IMR-90 (cell line): ENCODE measurements around the gene KLHL30. TPM values are rescaled to one million over a fixed set of nuclear protein-coding genes. Genes with fewer than 3 reads are reported as not detected.

Experiments
- ATAC-seq: fragments of 200-7000 bp; cut with Tn5 transposase; 2 replicates; pipeline ENCODE4 v1.9.1; 2020; ENCODE audit warnings: low read depth, mild to moderate bottlenecking, moderate library complexity
- BruUV-seq: library from RNA; stranded (reverse); fragments of 400-500 nt; replicated peaks from 2 replicates; lab custom pipeline; 2021; lab: Mats Ljungman, UMichigan
- CTCF ChIA-PET: fragments of 300-600 bp; formaldehyde crosslinking; extraction: SDS; loops from one replicate; lab custom pipeline; 2021; ENCODE audit warnings: antibody characterized with exemption; lab: Yijun Ruan, JAX
- POLR2A ChIA-PET: fragments of 300-600 bp; sonication (Branson Sonifier 250); formaldehyde crosslinking; loops from one replicate; lab custom pipeline; 2022; ENCODE audit warnings: antibody characterized with exemption; ENCODE audit not compliant: unreplicated experiment; lab: Charles Lee
- DNase-seq: peaks from one replicate; pipeline ENCODE4 v3.0.0; 2013
- H2AFZ ChIP-seq: replicated peaks from 2 replicates; pipeline ENCODE3; 2013; ENCODE audit warnings: low read length, mild to moderate bottlenecking; ENCODE audit not compliant: poor library complexity
- H2AK5ac ChIP-seq: 2 replicates; pipeline ENCODE4 v1.6.1; 2013; ENCODE audit warnings: low read depth, low read length, inconsistent platforms
- H2AK9ac ChIP-seq: replicated peaks from 2 replicates; pipeline ENCODE3; 2013; ENCODE audit warnings: mild to moderate bottlenecking, low read depth, low read length, moderate library complexity; ENCODE audit not compliant: poor library complexity
- H2BK120ac ChIP-seq: 2 replicates; pipeline ENCODE4 v1.6.1; 2013; ENCODE audit warnings: low read depth, low read length, inconsistent platforms
- H2BK15ac ChIP-seq: 3 replicates; pipeline ENCODE4 v1.6.1; 2013; ENCODE audit warnings: low read depth, low read length, inconsistent platforms
- H2BK20ac ChIP-seq: 2 replicates; pipeline ENCODE4 v1.6.1; 2013; ENCODE audit warnings: low read depth, mild to moderate bottlenecking, inconsistent platforms, low read length, moderate library complexity
- H2BK5ac ChIP-seq: 2 replicates; pipeline ENCODE4 v1.6.1; 2013; ENCODE audit warnings: mild to moderate bottlenecking, low read depth, low read length, inconsistent platforms; ENCODE audit not compliant: poor library complexity, severe bottlenecking
- H3K14ac ChIP-seq: replicated peaks from 2 replicates; pipeline ENCODE4 v1.6.1; 2013; ENCODE audit warnings: low read depth, low read length, inconsistent platforms
- H3K18ac ChIP-seq: 2 replicates; pipeline ENCODE4 v1.6.1; 2013; ENCODE audit warnings: low read depth, low read length, control low read depth
- H3K23ac ChIP-seq: 2 replicates; pipeline ENCODE4 v1.6.1; 2013; ENCODE audit warnings: low read depth, low read length, inconsistent platforms
- H3K27ac ChIP-seq: 2 replicates; pipeline ENCODE4 v1.5.1; 2013; ENCODE audit warnings: mild to moderate bottlenecking, control low read depth, low read length; ENCODE audit not compliant: insufficient read depth
- H3K27me3 ChIP-seq: 2 replicates; pipeline ENCODE4 v1.6.1; 2013; ENCODE audit warnings: low read length; ENCODE audit not compliant: control insufficient read depth, insufficient read depth
- H3K36me3 ChIP-seq: 2 replicates; pipeline ENCODE4 v1.6.1; 2013; ENCODE audit warnings: low read length, mixed read lengths; ENCODE audit not compliant: control insufficient read depth, insufficient read depth
- H3K4ac ChIP-seq: 2 replicates; pipeline ENCODE4 v1.6.1; 2013; ENCODE audit warnings: low read depth, low read length, inconsistent platforms
- H3K4me1 ChIP-seq: 2 replicates; pipeline ENCODE4 v1.6.1; 2013; ENCODE audit warnings: low read length, mixed read lengths; ENCODE audit not compliant: control insufficient read depth, insufficient read depth
- H3K4me2 ChIP-seq: 2 replicates; pipeline ENCODE4 v1.6.1; 2013; ENCODE audit warnings: low read depth, mild to moderate bottlenecking, control low read depth, low read length, moderate library complexity
- H3K4me3 ChIP-seq: 2 replicates; pipeline ENCODE4 v1.5.1; 2013; ENCODE audit warnings: low read depth, mild to moderate bottlenecking, control low read depth, low read length, moderate library complexity; ENCODE audit not compliant: insufficient read depth
- H3K56ac ChIP-seq: 2 replicates; pipeline ENCODE4 v1.6.1; 2013; ENCODE audit warnings: low read length, inconsistent platforms; ENCODE audit not compliant: insufficient read depth; ENCODE audit errors: extremely low read depth
- H3K79me1 ChIP-seq, 2 experiments: 2 replicates each; pipeline ENCODE4 v1.6.1; 2013; ENCODE audit warnings: low read length in 2 of 2, inconsistent platforms in 1 of 2, low read depth in 1 of 2
- H3K9ac ChIP-seq: 2 replicates; pipeline ENCODE4 v1.6.1; 2013; ENCODE audit warnings: low read depth, low read length, control low read depth
- H3K9me1 ChIP-seq: 2 replicates; pipeline ENCODE4 v1.6.1; 2013; ENCODE audit warnings: low read length, inconsistent platforms; ENCODE audit not compliant: insufficient read depth
- H3K9me3 ChIP-seq: 2 replicates; pipeline ENCODE4 v1.6.1; 2013; ENCODE audit warnings: low read length; ENCODE audit not compliant: control insufficient read depth, insufficient read depth
- H4K20me1 ChIP-seq: 2 replicates; pipeline ENCODE4 v1.6.1; 2013; ENCODE audit warnings: low read length, inconsistent platforms; ENCODE audit not compliant: insufficient read depth
- H4K5ac ChIP-seq: 2 replicates; pipeline ENCODE4 v1.6.1; 2013; ENCODE audit warnings: mild to moderate bottlenecking, low read depth, low read length, control low read depth
- H4K8ac ChIP-seq, 2 experiments: 2 replicates each; pipeline ENCODE4 v1.6.1; 2013; ENCODE audit warnings: low read depth in 2 of 2, low read length in 2 of 2, control low read depth in 1 of 2, inconsistent platforms in 1 of 2
- H4K91ac ChIP-seq: 2 replicates; pipeline ENCODE4 v1.6.1; 2013; ENCODE audit warnings: low read depth, low read length, inconsistent platforms; ENCODE audit not compliant: insufficient read depth
- CTCF ChIP-seq: conservative IDR thresholded peaks from 2 replicates; pipeline ENCODE4 v1.5.1; 2012; ENCODE audit warnings: mild to moderate bottlenecking, low read depth, low read length, improper control_type of control experiment
- MXI1 ChIP-seq: IDR thresholded peaks from 2 replicates; pipeline ENCODE4 v1.6.1; 2012; ENCODE audit warnings: low read depth, mild to moderate bottlenecking, low read length, moderate library complexity, borderline replicate concordance
- WGBS, 2 experiments: methylation state at CpG; one replicate each; pipeline versions ENCODE4 v1.1.5 to v1.1.7; 2013; ENCODE audit warnings: missing lambda C conversion rate in 2 of 2; ENCODE audit not compliant: insufficient read length in 1 of 2; ENCODE audit errors: extremely low coverage in 2 of 2; 5-methylcytosine and 5-hydroxymethylcytosine counted together
- dilution Hi-C: fragments of 300-500 bp; cut with HindIII; formaldehyde crosslinking; loops from one replicate; pipeline ENCODE4 v1.14.3; 2018; ENCODE audit warnings: low sequenced_read_pairs; ENCODE audit not compliant: unreplicated experiment
- in situ Hi-C: fragments of 300-500 bp; cut with MboI; formaldehyde crosslinking; loops from 3 replicates; pipeline ENCODE4 v1.14.3; 2019; ENCODE audit warnings: low sequenced_read_pairs, inconsistent platforms, mixed read lengths
- intact Hi-C: fragments of 100-400 bp; cut with micrococcal nuclease; formaldehyde crosslinking; loops from 2 replicates; pipeline ENCODE4 v1.10.0; 2022
- polyA plus RNA-seq, 3 experiments: library from polyadenylated mRNA; depleted of rRNA; stranded (reverse); fragments of >200 nt; gene quantifications; 2 replicates each; pipeline ENCODE4 v1.2.3, GENCODE V29; 2012; ENCODE audit warnings: low replicate concordance in 1 of 3
- total RNA-seq: library from RNA; depleted of rRNA; stranded (reverse); fragments of >200 nt; gene quantifications from 2 replicates; pipeline ENCODE4 v1.2.3, GENCODE V29; 2012

Gene KLHL30
- total and polyA plus RNA-seq, 2 of the 4 experiments (the other 2 are of a cell fraction), result under 0.01 to 0.03 TPM

- no peak overlapping the region for H2AFZ ChIP-seq
- peaks cover 44% of the 10 kb centered on the region for H3K36me3 ChIP-seq
- intact Hi-C loops (loop anchor here (10.0 kb wide), 1 partner anchor 179 kb away; no protein-coding TSS in a partner anchor), dilution Hi-C loops (no loop called here), in situ Hi-C loops (no loop called here)
- no peak overlapping the region for H3K4me2 ChIP-seq
- H3K9me1 ChIP-seq, result peaks cover 24% of the 10 kb centered on the region
- H3K4me1 ChIP-seq, result peaks cover 19% of the 10 kb centered on the region
- POLR2A ChIA-PET, result no interaction called here
- H3K18ac ChIP-seq, result no peak overlapping the region
- H3K4ac ChIP-seq, result no peak overlapping the region
- CTCF ChIA-PET, result no interaction called here
- H3K14ac ChIP-seq, result no peak overlapping the region
- H3K4me3 ChIP-seq, result no peak overlapping the region
- H3K9me3 ChIP-seq, result no peaks in the 10 kb centered on the region
- no peak overlapping the region for H2BK5ac ChIP-seq
- no peak overlapping the region for H2BK15ac ChIP-seq
- no peak for ATAC-seq
- H4K20me1 ChIP-seq, result peaks cover 8% of the 10 kb centered on the region
- no peak overlapping the region for H2BK120ac ChIP-seq
- peaks cover 20 to 57% of the 10 kb centered on the region in 2 experiments; a peak in 3 of 4 replicates for H3K79me1 ChIP-seq
- H3K27me3 ChIP-seq, result no peaks in the 10 kb centered on the region
- no peak overlapping the region for H3K56ac ChIP-seq
- no peak overlapping the region for H3K23ac ChIP-seq
- no peak overlapping the region for H3K9ac ChIP-seq
- no peak overlapping the region for H2AK9ac ChIP-seq
- H2AK5ac ChIP-seq, result no peak overlapping the region; the same call in 1 of the 2 replicates
- no CpG with 5 or more reads among the region's 2 CpGs for WGBS, 2 experiments
- TF ChIP-seq MXI1, result no peak
- TF ChIP-seq CTCF, result 0 out of 2 replicates have a peak, but pooled peaks have one; percentile 11
- no peak overlapping the region for H4K5ac ChIP-seq
- no peak overlapping the region; the same call in 1 of the 2 replicates for H4K91ac ChIP-seq
- H4K8ac ChIP-seq, result 0 out of 4 replicates have a peak overlapping the region, but pooled peaks of 1 of the 2 experiments have one; percentile 19
- no peak for DNase-seq
- BruUV-seq, result no TSS peak
- H3K27ac ChIP-seq, result peak overlapping the region; percentile 25; the same call in 1 of the 2 replicates
- no peak overlapping the region for H2BK20ac ChIP-seq
Measured at GRCh38 chr2:238173692-238174091, 35.2 kb downstream of the KLHL30 start.
